Esophagus mucosa (tissue), 1 donor: Measurements from ENCODE around the gene PAX2. TPM values are rescaled to one million over a fixed set of nuclear protein-coding genes. Genes with fewer than 3 reads are reported as not detected.

ENCODE experiments used
- ATAC-seq: fragments of 200-7000 bp; cut with Tn5 transposase; one replicate; pipeline ENCODE4 v1.9.1; 2020
- total RNA-seq: library from RNA; stranded (reverse); gene quantifications from one replicate; pipeline ENCODE4 v1.2.4, GENCODE V29; 2023
- donor health status: DM: yes; HTN: yes; CAD: no.

Gene PAX2
- total RNA-seq, 1 donor from 2014 or later, result not detected

- ATAC-seq, result no peak
These were observed 20.3 kb upstream of the PAX2 start for GRCh38 chr10:100725071-100725471.

DNA sequence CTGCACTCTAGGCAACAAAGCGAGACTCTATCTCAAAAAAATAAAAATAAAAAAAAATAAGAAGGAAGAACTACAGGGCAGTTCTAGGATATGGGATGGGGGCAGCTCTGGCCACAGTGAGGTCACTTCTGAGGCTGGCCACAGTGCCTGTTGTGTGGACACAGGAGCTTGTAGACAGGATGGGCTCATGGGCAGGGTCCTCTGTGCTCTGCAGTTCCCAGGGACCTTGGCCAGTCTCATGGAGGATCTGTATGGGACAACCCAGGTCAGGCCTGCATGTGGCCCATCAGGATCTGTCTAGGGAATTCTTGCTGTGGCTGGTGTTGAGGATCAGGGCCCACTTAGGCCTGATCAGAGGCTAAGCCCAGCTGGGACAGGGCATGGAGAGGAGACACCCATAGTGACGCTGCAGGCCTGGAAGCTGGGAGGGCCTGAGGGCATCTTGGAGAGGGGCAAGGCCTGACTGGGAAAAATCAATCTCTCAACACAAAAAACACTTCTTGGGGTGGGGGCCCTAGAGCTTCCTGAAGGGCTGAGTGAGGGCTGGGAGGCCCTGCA lies 19.4 kb upstream of the PAX2 start:
- ATAC-seq, result no peak

DNA sequence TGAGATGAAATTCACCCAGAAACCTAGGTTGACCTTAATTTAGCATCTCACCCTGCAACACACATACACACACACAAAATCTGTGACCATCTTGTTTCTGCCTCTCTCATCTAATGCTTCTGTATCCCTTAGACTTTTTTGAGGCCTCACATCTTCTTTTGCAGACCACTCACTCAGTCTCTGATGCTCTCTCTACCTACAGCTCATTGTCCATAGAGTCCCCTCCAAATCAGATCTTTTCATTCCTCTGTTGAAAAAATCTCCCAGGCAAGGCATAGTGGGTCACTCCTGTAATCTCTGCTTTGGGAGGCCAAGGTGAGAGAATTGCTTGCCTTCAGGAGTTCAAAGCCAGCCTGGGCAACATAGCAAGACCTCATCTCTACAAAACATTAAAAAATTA lies 17.6 kb upstream of the PAX2 start:
- ATAC-seq, result no peak

- ATAC-seq, result no peak
These were observed 16.2 kb upstream of the PAX2 start for GRCh38 chr10:100728928-100729861.

DNA sequence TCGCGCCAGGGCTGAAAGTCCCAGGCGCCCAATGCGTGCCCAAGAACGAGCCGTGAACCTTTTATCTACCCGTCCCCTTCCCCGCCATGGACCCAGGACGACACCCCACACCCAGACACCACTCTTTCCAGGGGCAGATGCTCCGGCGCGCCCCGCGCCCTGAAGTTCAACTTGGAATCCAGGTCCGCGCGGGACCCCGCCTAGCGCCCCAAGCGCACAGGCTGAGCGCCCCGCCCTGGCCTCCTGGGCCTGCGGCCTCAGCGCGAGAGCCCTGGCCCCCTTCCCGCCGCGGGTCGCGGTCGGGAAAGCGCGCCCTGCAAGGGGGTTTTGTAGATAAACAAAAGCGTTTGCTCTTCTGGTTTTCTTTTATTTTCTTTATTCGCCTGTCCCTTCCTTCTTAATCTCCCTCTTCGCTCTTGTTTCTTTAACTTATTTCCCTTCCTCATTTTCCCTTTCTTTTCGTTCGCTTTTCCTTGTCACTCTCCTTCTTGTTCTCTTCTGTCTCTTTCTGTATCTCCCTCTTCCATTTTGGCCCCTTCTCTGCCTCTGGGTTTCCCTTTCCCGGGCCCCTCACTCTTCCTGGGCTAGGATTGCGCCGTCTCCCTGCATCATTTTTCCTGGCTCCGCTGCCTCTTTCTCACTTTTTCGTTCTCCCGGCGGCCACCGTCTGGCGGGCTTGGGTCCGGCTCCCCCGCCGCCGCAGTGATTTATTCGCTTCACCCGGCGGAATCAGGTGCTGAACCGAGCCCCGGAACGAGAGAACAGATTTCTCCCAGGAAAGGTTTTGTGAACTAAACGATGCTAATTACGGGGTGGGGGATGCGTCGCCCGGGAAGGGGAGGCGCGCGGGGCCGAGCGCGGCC lies 15.3 kb upstream of the PAX2 start:
- no peak for ATAC-seq

GRCh38 chr10:100730725-100731406 lies 14.5 kb upstream of the PAX2 start:
- peak; percentile 71 for ATAC-seq

GRCh38 chr10:100731407-100732240 lies 13.8 kb upstream of the PAX2 start:
- no peak for ATAC-seq

- no peak for ATAC-seq
These were observed 13.2 kb upstream of the PAX2 start for GRCh38 chr10:100732241-100732596.

DNA sequence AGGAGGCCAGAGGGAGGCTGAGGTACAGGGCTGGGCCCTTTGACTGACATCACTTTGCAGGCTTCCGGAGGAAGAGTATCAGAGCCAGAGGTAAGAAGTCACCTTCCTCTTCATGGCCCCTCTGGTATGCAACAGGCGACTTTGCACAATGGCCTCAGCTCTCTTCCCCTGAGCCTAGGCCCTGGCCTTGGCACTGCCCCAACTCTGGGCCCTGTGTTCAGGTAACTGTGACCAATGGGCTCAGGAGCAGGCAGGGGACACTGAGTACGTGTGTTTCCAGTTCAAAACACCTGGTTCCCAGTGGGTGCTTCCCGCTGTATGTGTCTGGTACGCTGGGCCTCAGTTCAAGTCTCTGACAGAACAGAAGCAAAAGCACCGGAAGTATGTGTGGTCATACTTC lies 12.1 kb upstream of the PAX2 start:
- no peak for ATAC-seq

GRCh38 chr10:100734295-100735086 lies 10.9 kb upstream of the PAX2 start:
- no peak for ATAC-seq

- no peak for ATAC-seq
These were observed 10.4 kb upstream of the PAX2 start for GRCh38 chr10:100735087-100735336.

DNA sequence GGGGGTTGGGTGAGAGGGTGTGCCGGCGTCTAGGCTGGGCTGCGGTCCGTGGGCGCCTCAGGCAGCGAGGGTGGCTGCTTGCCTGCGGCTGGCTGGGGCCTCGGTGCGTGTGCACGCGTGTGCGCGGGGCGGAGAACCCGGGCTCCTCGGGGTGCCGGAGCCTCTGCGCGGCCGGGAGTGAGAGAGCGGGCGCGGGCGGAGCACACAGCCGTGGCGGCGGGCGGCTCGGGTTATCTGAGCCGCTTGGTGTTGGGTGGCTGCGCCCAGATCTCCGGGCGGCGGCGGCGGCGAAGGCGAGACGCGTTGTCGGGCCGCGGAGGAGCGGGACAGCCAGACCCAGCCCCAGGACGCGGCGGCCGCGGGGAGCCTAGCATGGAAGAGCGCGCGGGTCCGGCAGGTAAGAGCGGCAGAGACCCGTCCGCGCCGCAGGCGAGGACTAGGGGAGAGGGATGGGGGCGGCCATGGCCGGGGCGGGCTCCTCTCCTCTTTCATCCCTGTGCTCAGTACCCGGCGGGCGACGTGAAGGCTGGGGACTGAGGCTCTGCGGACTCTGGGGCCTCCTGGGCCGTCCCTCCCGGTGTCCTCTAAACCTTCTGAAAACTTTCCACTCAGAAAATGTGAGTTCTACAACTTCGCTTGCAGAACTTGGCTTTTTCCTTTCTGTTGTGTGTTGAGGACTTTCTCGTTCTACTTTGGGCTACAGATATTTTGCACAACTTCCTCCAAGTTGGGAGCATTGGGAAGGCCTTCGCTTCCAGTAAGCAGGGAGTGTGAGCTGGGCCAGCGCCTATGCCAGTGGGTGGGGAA lies 9.8 kb upstream of the PAX2 start:
- no peak for ATAC-seq

DNA sequence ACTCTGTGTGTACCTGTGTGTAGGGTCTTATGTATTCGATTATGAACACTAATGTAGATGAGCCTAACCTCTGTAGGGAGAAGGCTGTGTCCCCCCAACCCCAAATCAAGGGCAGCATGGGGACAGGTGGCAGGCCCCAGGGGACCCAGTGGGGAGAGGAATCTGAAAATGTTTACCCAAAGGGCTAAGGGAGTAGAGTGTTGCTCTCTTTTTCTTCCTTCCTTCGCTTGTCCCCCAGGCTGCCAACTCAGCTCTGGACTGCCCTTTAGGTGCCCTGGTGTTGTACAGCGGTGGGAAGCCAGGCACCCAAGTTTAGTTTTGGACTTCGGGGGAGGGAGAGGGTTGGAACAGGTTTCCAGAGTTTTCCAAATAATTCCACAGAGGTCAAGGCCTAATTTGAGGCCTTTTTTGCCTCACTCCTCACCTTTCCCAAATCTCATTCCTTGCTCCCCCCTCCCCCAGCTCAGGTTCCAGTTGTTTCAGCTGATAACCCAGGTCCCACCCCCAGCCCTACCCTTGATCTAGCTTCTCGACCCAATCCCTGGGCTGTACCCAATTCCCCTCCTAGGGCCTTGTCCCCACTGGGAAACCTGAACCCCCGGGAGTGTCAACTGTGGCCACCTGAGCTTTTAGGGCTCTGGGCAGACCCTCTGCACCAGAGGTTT lies 9.1 kb upstream of the PAX2 start:
- no peak for ATAC-seq

GRCh38 chr10:100736809-100737354 lies 8.5 kb upstream of the PAX2 start:
- no peak for ATAC-seq

GRCh38 chr10:100737355-100738054 lies 7.9 kb upstream of the PAX2 start:
- no peak for ATAC-seq

GRCh38 chr10:100738055-100738827 lies 7.1 kb upstream of the PAX2 start:
- ATAC-seq, result no peak

- ATAC-seq, result no peak
These were observed 5.6 kb upstream of the PAX2 start for GRCh38 chr10:100739517-100740368.
